Prostate gland (tissue), 2 donors: ENCODE results near the gene RHOT1. TPM values are rescaled to one million over a fixed set of nuclear protein-coding genes. Genes with fewer than 3 reads are reported as not detected.

Source experiments
- DNase-seq: peaks from one replicate; pipeline ENCODE4 v3.0.0-alpha.2; 2019; ENCODE audit warnings: low spot score
- H3K27ac ChIP-seq, 2 donors: fragments of 200-600 bp; sonication (generic); 2 replicates each; pipeline ENCODE4 v1.5.1; 2017 to 2019
- H3K27me3 ChIP-seq: fragments of 200-600 bp; sonication (generic); replicated peaks from 2 replicates; pipeline ENCODE4 v1.5.1; 2019; ENCODE audit not compliant: insufficient read depth
- H3K36me3 ChIP-seq, 2 donors: fragments of 200-600 bp; sonication (generic); 1 replicate in 1 of 2; 2 replicates in 1 of 2; pipeline versions ENCODE4 v1.5.1 to v1.8.1; 2017 to 2019
- H3K4me1 ChIP-seq: fragments of 200-600 bp; sonication (generic); replicated peaks from 2 replicates; pipeline ENCODE4 v1.5.1; 2019
- H3K4me3 ChIP-seq, 2 donors: fragments of 200-600 bp; sonication (generic); 2 replicates each; pipeline ENCODE4 v1.5.1; 2017 to 2019
- H3K9me3 ChIP-seq: fragments of 200-600 bp; sonication (generic); 2 replicates; pipeline ENCODE4 v1.5.1; 2017
- POLR2A ChIP-seq: fragments of 450-650 bp; IDR thresholded peaks from one replicate; pipeline ENCODE4 v1.6.1; 2016; ENCODE audit warnings: antibody characterized with exemption, mild to moderate bottlenecking
- POLR2AphosphoS5 ChIP-seq: sonication (generic); formaldehyde crosslinking; IDR thresholded peaks from one replicate; pipeline ENCODE4 v1.6.1; 2017; ENCODE audit warnings: antibody characterized with exemption
- WGBS: methylation state at CpG from one replicate; pipeline ENCODE4 v1.1.5; 2018; 5-methylcytosine and 5-hydroxymethylcytosine counted together
- intact Hi-C: fragments of 100-400 bp; cut with DNase I; formaldehyde crosslinking; loops from one replicate; pipeline ENCODE4 v1.14.2; 2022
- total RNA-seq, 2 donors: library from RNA; depleted of rRNA; stranded (reverse); fragments of >200 nt; gene quantifications; one replicate each; pipeline ENCODE4 v1.1.0, GENCODE V29; 2016
- TF ChIP-seq, protein P1 (sequence below), 4 experiments: fragments of 200-600 bp in 2 of 4; fragments of 450-650 bp in 2 of 4; sonication (generic) in 2 of 4; IDR thresholded peaks; 1 replicate in 3 of 4; 2 replicates in 1 of 4; pipeline ENCODE4 v1.5.1; 2016 to 2019; ENCODE audit warnings: antibody characterized with exemption in 4 of 4, mild to moderate bottlenecking in 2 of 4, moderate library complexity in 2 of 4

Gene RHOT1
- total RNA-seq, 2 donors from 2014 or later, result 31.7 to 60.8 TPM

DNA sequence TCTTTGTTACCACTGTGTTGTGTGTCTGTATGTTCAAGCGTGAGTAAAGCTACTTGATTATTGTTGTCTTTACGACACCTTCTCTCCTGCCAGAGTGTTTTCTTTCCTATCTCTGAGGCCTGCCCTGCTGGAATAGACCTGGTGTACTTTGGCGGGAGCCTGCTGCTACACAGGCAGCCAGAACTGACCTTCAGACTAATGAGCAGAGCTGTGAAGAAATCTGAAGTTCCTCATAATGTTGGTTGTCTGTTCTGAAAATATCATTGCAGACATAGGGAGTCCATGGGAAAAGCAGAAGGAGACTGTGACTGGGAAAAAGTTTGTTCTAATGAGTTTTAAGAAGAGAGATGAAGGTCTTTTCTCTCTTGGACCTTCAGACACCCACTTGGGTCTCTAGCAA is 9.8 kb downstream of the RHOT1 start:
- intact Hi-C loops, result no loop called here
- peaks cover under 1% of the 10 kb centered on the region for H3K4me1 ChIP-seq
- no peaks in the 10 kb centered on the region for H3K27me3 ChIP-seq
- WGBS, result 57% methylated on average over 3 of the region's 3 CpGs
- H3K36me3 ChIP-seq, result no peaks in the 10 kb centered on the region
- H3K9me3 ChIP-seq, result no peaks in the 10 kb centered on the region
- no peak overlapping the region for H3K27ac ChIP-seq
- H3K4me3 ChIP-seq, result no peak overlapping the region
- no peak for DNase-seq
- TF ChIP-seq, protein P1, sequence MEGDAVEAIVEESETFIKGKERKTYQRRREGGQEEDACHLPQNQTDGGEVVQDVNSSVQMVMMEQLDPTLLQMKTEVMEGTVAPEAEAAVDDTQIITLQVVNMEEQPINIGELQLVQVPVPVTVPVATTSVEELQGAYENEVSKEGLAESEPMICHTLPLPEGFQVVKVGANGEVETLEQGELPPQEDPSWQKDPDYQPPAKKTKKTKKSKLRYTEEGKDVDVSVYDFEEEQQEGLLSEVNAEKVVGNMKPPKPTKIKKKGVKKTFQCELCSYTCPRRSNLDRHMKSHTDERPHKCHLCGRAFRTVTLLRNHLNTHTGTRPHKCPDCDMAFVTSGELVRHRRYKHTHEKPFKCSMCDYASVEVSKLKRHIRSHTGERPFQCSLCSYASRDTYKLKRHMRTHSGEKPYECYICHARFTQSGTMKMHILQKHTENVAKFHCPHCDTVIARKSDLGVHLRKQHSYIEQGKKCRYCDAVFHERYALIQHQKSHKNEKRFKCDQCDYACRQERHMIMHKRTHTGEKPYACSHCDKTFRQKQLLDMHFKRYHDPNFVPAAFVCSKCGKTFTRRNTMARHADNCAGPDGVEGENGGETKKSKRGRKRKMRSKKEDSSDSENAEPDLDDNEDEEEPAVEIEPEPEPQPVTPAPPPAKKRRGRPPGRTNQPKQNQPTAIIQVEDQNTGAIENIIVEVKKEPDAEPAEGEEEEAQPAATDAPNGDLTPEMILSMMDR (IDR thresholded peaks at IDR 0.05), result no peak
- no peak for TF ChIP-seq POLR2AphosphoS5
- no peak for TF ChIP-seq POLR2A

DNA sequence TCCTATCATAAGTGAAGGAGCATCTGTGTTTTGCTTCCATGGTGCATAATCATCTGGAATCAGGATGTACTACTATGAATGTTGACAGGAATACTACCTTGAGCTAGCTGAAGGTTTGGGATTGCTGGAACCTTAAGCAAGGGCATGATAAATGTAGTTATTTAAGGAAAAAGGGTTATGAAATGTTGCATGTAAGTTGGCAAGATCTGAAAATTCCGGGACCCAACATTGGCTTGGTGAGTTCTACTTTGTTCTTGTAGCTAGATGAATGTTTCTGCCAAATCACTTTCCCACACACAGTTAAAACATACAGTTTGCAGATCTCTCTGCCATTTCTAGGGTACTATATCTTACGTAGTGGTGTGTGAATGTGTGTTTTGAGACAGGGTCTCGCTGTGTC is 13.6 kb downstream of the RHOT1 start:
- Histone ChIP-seq H3K4me1 (peaks cover 3% of the 10 kb centered on the region), H3K9me3 (no peaks in the 10 kb centered on the region), H3K4me3 (no peak overlapping the region), H3K27ac (no peak overlapping the region), H3K36me3 (peaks cover 0 to 5% of the 10 kb centered on the region in 2 donors), H3K27me3 (no peaks in the 10 kb centered on the region)
- TF ChIP-seq, protein P1 (IDR thresholded peaks at IDR 0.05), result no peak
- no peak for TF ChIP-seq POLR2AphosphoS5
- intact Hi-C loops, result no loop called here
- DNase-seq, result no peak
- WGBS, result 88% methylated on average over 3 of the region's 3 CpGs

DNA sequence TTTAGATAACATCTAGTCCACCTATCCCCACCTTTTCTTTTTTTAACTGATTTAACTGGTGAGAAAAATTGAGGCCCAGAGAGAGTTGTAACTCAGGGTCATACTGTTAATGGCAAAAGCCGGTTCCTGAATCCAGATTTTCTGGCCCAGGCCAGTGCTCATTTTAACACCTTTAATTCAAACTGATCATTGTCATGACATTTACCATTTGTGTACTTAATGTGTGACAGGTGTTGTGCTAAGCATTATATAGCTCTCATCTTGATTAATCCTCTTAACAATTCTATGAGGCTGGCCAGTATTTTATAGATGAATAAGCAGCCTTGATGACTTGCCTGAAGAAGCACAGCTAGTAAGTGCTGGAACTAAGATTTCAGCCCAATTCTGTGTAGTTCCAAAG is 14.4 kb downstream of the RHOT1 start:
- H3K36me3 ChIP-seq, result peaks cover 0 to 6% of the 10 kb centered on the region in 2 donors
- H3K27me3 ChIP-seq, result no peaks in the 10 kb centered on the region
- no peaks in the 10 kb centered on the region for H3K9me3 ChIP-seq
- WGBS, result 32% methylated on average over 1 of the region's 1 CpG
- no peak overlapping the region for H3K27ac ChIP-seq
- no peak for TF ChIP-seq POLR2AphosphoS5
- TF ChIP-seq, protein P1 (IDR thresholded peaks at IDR 0.05), result no peak
- TF ChIP-seq POLR2A, result no peak
- H3K4me3 ChIP-seq, result no peak overlapping the region
- intact Hi-C loops, result no loop called here
- DNase-seq, result no peak
- peaks cover 3% of the 10 kb centered on the region for H3K4me1 ChIP-seq

DNA sequence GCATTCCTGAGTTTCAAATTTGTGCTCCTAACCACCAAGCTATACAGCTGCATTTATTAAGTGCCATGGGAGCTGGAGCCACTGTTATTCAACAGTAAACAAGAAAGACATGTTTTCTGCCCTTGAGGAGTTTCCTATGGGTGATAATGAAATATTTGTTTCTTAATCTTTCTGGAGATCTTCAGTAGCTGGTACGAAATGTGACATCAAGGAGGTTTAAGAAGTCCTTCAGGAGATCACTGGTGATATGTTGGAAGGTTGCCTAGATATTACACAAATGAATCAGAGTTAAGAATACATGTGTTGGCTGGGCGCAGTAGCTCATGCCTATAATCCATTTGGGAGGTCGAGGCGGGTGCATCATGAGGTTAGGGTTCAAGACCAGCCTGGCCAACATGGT is 14.9 kb downstream of the RHOT1 start:
- H3K4me1 ChIP-seq, result peaks cover 3% of the 10 kb centered on the region
- no peak overlapping the region for H3K4me3 ChIP-seq
- DNase-seq, result no peak
- no peaks in the 10 kb centered on the region for H3K27me3 ChIP-seq
- WGBS, result 68% methylated on average over 4 of the region's 4 CpGs
- peaks cover 0 to 6% of the 10 kb centered on the region in 2 donors for H3K36me3 ChIP-seq
- intact Hi-C loops, result no loop called here
- TF ChIP-seq, protein P1 (IDR thresholded peaks at IDR 0.05), result no peak
- no peak for TF ChIP-seq POLR2A
- TF ChIP-seq POLR2AphosphoS5, result no peak
- H3K27ac ChIP-seq, result no peak overlapping the region
- no peaks in the 10 kb centered on the region for H3K9me3 ChIP-seq

DNA sequence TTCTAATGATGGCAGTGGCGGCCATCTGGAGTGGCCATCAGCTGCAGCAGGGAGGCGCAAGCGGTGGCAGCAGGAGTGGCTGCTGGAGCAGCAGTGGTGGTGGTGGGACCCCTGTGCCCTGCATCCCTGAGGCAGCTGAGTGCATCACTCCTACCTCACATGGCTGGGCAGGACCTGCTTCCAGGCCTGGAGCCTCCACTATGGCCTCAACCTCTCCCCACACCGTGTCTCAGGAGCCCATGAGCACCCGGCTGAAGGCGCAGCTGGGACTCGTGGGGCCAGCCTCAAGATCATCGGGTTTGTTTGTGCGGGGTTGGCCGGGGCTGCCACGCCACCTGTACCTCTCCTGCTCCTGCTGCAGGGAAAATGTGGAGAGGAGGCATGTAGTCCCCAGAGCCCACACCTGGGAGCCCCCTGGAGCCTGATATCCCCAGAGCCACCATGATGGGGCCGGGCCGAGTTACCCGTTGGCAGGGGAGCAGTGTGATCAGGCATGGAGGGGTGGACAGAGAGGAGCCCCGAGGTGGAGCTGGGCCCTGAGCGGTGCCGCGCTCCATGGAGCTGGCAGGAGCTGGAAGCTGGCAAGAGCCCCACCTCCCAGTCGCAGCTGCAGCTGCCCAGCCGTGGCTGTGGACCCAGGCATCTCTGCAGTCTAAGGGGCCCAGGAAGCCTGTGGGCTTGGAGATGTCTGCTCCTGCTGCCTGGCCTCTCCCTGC is 16.7 kb downstream of the RHOT1 start:
- DNase-seq, result no peak
- no peak overlapping the region for H3K27ac ChIP-seq
- WGBS, result 93% methylated on average over 18 of the region's 20 CpGs
- H3K36me3 ChIP-seq, result peaks cover 0 to 6% of the 10 kb centered on the region in 2 donors
- no peak overlapping the region for H3K4me3 ChIP-seq
- H3K9me3 ChIP-seq, result no peaks in the 10 kb centered on the region
- intact Hi-C loops, result no loop called here
- H3K4me1 ChIP-seq, result peaks cover 3% of the 10 kb centered on the region
- no peaks in the 10 kb centered on the region for H3K27me3 ChIP-seq
- TF ChIP-seq POLR2A (no peak), POLR2AphosphoS5 (no peak)
- TF ChIP-seq, protein P1 (IDR thresholded peaks at IDR 0.05), result no peak
